OCI-LY3 (cell line): ENCODE results near the gene HSPB9.

Experiments used
- H2AFZ ChIP-seq: fragments of 200-600, 300-600 bp; shearing (Covaris generic); 2 replicates; pipeline ENCODE4 v1.6.0; 2014; ENCODE audit warnings: antibody characterized with exemption, low read depth, low read length
- H3K27ac ChIP-seq: fragments of 200-600, 300-600 bp; sonication (generic); 2 replicates; pipeline ENCODE4 v1.5.1; 2014; ENCODE audit warnings: mild to moderate bottlenecking, low read length, moderate library complexity, mixed read lengths
- H3K27me3 ChIP-seq: fragments of 200-600, 300-600 bp; sonication (generic); 2 replicates; pipeline ENCODE4 v1.6.1; 2014; ENCODE audit warnings: low read depth, low read length, mixed read lengths
- H3K36me3 ChIP-seq: fragments of 200-600, 300-600 bp; sonication (generic); replicated peaks from 2 replicates; pipeline ENCODE3; 2014; ENCODE audit warnings: low read depth, low read length, mixed read lengths
- H3K4me1 ChIP-seq: fragments of 300-600, 200-600 bp; sonication (generic); 2 replicates; pipeline ENCODE4 v1.6.1; 2014; ENCODE audit warnings: low read length, mixed read lengths
- H3K4me2 ChIP-seq: fragments of 200-600, 300-600 bp; sonication (generic); 2 replicates; pipeline ENCODE4 v1.6.1; 2014; ENCODE audit warnings: low read length, mixed read lengths
- H3K4me3 ChIP-seq: fragments of 300-600, 200-600 bp; sonication (generic); 2 replicates; pipeline ENCODE4 v1.5.1; 2014; ENCODE audit warnings: antibody characterized with exemption, mild to moderate bottlenecking, low read length, moderate library complexity
- H3K79me2 ChIP-seq: fragments of 300-600, 200-600 bp; shearing (Covaris generic); 2 replicates; pipeline ENCODE4 v1.6.1; 2014; ENCODE audit warnings: mild to moderate bottlenecking, low read length, mixed read lengths
- H3K9ac ChIP-seq: fragments of 300-600, 200-600 bp; shearing (Covaris generic); 2 replicates; pipeline ENCODE4 v1.6.0; 2014; ENCODE audit warnings: mild to moderate bottlenecking, low read length, moderate library complexity
- H3K9me3 ChIP-seq: fragments of 200-600, 300-600 bp; shearing (Covaris generic); 2 replicates; pipeline ENCODE4 v1.6.1; 2014; ENCODE audit warnings: low read length, mixed read lengths; ENCODE audit not compliant: insufficient read depth
- H4K20me1 ChIP-seq: fragments of 200-600, 300-600 bp; sonication (generic); 2 replicates; pipeline ENCODE4 v1.6.1; 2016; ENCODE audit warnings: low read length, mixed read lengths; ENCODE audit not compliant: insufficient read depth
- EZH2phosphoT487 ChIP-seq: fragments of 200-600 bp; shearing (Covaris generic); IDR thresholded peaks from 2 replicates; pipeline ENCODE4 v1.6.1; 2018; ENCODE audit warnings: antibody characterized with exemption, mixed run types, low read depth
- TF ChIP-seq, protein P1 (sequence below): fragments of 200-600, 300-600 bp; sonication (generic); IDR thresholded peaks from 2 replicates; pipeline ENCODE4 v1.5.1; 2014; ENCODE audit warnings: antibody characterized with exemption, low read length, low read depth

Gene HSPB9

DNA sequence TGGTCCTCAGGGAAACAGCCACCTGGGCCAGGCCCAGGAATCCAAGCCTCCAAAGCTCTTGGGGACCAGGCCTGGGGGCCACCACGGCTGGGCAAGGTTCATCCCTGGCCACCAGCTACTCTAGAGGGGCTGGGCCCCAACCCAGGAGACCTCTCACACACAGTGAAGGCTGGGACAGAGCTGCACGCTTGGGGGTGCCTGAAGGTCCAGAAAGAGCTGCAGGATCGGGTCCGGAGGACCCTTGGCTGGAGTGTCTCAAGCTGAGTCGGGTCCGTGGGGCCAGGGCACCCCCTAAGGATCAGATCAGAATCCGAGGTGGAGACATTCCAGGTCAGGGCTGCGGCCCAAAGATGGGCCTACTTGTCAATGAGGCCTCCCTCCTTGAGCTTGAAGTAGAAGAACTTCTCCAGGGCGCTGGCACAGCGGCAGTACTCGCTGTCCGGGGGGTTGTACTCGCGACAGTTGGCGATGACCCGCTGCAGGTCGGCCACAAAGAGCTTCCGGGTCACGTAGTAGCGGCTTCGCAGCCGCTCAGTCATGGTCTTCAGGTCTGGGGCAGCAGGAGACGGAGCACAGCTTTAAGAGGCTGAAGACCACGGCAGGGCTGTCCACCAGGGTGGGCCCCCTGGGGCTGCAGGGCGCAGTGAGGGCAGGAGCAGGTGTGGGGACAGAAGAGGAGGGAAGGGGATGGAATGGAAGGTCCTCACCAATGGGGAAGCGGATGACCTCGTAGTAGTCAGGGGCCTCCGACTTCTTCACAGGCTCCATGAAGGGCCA is 9.1 kb upstream of the HSPB9 start:
- H3K79me2 ChIP-seq: no peaks in the 10 kb centered on the region
- H3K27ac ChIP-seq: peak overlapping the region; percentile 83
- peak overlapping the region; percentile 97 for H3K4me2 ChIP-seq
- H2AFZ ChIP-seq: no peak overlapping the region
- H3K9ac ChIP-seq: peak overlapping the region; percentile 50
- H3K36me3 ChIP-seq: peaks cover 16% of the 10 kb centered on the region
- no peaks in the 10 kb centered on the region for H4K20me1 ChIP-seq
- H3K4me3 ChIP-seq: peak overlapping the region; percentile 80
- no peaks in the 10 kb centered on the region for H3K27me3 ChIP-seq
- peaks cover 48% of the 10 kb centered on the region for H3K4me1 ChIP-seq
- TF ChIP-seq EZH2phosphoT487: no peak
- TF ChIP-seq, protein P1, sequence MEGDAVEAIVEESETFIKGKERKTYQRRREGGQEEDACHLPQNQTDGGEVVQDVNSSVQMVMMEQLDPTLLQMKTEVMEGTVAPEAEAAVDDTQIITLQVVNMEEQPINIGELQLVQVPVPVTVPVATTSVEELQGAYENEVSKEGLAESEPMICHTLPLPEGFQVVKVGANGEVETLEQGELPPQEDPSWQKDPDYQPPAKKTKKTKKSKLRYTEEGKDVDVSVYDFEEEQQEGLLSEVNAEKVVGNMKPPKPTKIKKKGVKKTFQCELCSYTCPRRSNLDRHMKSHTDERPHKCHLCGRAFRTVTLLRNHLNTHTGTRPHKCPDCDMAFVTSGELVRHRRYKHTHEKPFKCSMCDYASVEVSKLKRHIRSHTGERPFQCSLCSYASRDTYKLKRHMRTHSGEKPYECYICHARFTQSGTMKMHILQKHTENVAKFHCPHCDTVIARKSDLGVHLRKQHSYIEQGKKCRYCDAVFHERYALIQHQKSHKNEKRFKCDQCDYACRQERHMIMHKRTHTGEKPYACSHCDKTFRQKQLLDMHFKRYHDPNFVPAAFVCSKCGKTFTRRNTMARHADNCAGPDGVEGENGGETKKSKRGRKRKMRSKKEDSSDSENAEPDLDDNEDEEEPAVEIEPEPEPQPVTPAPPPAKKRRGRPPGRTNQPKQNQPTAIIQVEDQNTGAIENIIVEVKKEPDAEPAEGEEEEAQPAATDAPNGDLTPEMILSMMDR: no peak
- no peaks in the 10 kb centered on the region for H3K9me3 ChIP-seq

DNA sequence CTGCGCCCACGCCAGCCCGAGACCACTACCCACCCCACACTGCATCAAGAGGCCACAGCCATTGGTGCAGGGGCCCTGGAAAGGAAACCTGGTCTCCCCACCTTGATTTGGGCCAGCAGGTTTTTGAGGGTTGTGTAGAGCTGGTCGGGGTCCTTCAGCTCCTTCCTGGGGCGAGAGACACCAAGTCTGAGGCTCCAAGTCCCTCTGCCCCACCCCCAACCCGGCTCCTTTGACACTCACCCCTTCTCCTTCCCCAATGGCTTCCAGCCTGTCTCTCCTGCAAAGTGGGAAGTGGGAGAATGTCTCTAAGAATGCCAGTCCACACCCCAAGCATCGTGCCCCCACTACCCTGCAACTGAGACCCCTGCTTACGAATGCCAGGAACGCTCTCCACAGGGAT is 8.5 kb upstream of the HSPB9 start:
- H3K79me2 ChIP-seq: no peaks in the 10 kb centered on the region
- peaks cover 53% of the 10 kb centered on the region for H3K4me1 ChIP-seq
- no peaks in the 10 kb centered on the region for H4K20me1 ChIP-seq
- no peak overlapping the region for H3K9ac ChIP-seq
- no peaks in the 10 kb centered on the region for H3K27me3 ChIP-seq
- TF ChIP-seq, protein P1: no peak
- H3K27ac ChIP-seq: no peak overlapping the region
- H3K36me3 ChIP-seq: peaks cover 16% of the 10 kb centered on the region
- no peak overlapping the region for H3K4me3 ChIP-seq
- no peak overlapping the region for H3K4me2 ChIP-seq
- no peaks in the 10 kb centered on the region for H3K9me3 ChIP-seq
- no peak overlapping the region for H2AFZ ChIP-seq

DNA sequence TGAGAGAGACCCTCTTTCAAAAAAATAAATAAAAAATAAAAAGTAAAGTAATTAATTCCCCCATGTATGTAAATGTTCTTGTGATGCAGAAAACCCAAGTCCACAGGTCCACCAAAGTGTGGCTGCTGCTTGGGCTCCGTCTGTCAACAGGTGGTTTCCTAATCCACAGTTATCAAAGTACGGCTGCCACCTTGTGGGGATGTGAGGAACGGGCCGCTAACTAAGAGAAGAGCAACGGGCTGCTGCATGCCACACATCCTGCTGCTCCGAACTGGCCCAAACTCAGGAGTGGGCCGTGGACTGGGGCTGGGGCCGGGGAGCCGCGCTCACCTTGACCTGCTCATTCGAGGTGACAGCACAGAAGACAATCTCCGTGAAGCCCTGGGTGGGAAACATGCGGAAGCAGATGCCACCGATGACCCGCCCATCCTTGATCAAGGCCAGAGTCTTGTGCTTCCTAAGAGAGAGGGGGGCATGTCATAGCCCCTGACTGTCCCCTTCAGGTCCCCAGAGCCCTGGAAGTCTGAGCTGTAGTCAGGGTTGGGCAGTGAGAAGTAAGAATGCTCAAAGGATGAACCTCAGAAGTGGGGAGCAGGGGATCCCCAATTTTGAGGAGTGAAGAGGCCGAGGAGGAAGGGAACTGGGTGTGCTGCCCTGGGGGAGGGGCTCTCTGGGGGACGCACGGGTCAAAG is 5.8 kb upstream of the HSPB9 start:
- Histone ChIP-seq H2AFZ (no peak overlapping the region), H3K27ac (peak overlapping the region; percentile 96), H3K9ac (peak overlapping the region; percentile 77; the same call in 1 of the 2 replicates), H3K4me3 (peak overlapping the region; percentile 33; the same call in 1 of the 2 replicates), H3K79me2 (0 out of 2 replicates have a peak, but pooled peaks cover 4% of the 10 kb centered on the region), H3K4me2 (peak overlapping the region; percentile 79), H3K4me1 (peaks cover 59% of the 10 kb centered on the region), H4K20me1 (no peaks in the 10 kb centered on the region), H3K9me3 (no peaks in the 10 kb centered on the region), H3K36me3 (peaks cover 18% of the 10 kb centered on the region), H3K27me3 (no peaks in the 10 kb centered on the region)
- TF ChIP-seq, protein P1: peak; percentile 89
- TF ChIP-seq EZH2phosphoT487: no peak

DNA sequence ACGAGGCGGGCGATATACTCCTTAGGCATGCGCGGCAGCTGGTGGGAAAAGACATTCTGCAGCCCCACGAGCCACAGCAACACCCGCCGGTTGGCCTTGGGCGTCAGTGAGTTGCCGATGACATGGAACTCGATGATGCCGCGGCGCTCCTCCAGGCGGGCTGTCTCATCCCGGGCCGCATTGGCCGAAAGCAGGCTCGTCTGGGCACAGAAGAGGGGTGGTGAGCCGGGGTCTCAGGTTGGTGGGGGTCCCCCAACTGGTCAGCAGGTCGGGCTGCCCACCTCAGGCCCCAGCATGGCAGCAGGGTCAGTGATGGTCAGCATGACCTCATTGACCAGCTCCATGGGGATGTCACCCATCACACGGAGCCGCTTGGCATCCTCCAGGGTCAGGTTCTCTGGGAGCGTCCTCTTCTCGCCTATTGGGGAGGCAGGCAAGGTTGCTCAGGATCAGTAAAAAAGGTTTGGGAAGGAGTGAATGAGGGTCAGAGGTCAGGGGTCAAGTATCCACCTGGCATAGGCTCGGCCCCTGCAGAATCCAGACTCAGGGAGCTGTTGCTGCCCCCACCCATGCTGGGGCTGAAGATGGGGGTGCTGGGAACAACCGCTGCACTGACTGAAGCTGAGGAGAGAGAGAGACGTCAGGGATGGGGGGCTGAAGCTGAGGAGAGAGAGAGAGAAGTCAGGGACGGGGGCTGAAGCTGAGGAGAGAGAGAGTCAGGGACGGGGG is 5.0 kb upstream of the HSPB9 start:
- Histone ChIP-seq H3K9me3 (no peaks in the 10 kb centered on the region), H2AFZ (no peak overlapping the region), H4K20me1 (no peaks in the 10 kb centered on the region), H3K9ac (no peak overlapping the region), H3K79me2 (0 out of 2 replicates have a peak, but pooled peaks cover 4% of the 10 kb centered on the region), H3K27me3 (no peaks in the 10 kb centered on the region), H3K4me3 (no peak overlapping the region), H3K4me1 (peaks cover 54% of the 10 kb centered on the region), H3K27ac (no peak overlapping the region), H3K4me2 (no peak overlapping the region), H3K36me3 (peaks cover 18% of the 10 kb centered on the region)
- TF ChIP-seq, protein P1: no peak
- TF ChIP-seq EZH2phosphoT487: no peak
